ENCODE measurements around the gene C14orf180. TPM values are rescaled to one million over a fixed set of nuclear protein-coding genes. Genes with fewer than 3 reads are reported as not detected.

Gene C14orf180
- total and polyA plus RNA-seq, 2 of the 8 experiments (the other 6 are each of a cell fraction or from before 2014, with no cell fraction given): not detected

DNA sequence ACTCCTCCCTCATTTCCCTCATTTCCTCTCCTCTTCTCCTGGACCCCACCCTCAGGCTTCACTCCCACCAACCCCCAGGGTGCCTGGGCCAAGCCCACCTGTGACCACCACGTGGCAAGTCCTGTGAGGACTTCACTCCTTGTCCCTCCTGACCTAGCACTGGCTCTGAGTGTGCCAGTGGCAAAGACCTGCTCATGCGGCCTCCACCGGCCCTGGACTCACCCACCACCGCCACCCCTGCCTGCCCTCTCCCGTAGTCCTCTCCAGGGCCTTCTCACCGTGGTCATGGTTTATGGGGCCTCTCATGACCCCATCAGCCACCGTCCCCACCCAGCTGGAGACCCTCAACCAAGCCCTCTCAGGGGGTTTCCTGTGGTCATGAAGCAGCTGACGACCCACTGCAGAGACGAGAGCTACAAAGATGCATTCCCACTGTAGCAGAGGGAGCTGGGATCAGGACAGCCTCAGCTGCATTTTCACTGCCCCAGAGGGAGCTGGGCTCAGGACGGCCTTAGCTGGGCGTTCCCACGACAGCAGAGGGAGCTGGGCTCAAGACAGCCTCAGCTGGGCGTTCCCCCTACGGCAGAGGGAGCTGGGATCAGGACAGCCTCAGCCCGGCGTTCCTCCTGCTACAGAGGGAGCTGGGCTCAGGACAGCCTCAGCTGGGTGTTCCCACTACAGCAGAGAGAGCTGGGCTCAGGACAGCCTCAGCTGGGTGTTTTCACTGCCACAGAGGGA, 3.2 kb upstream of the C14orf180 start (continued):
- TF ChIP-seq CTBP2 (IDR thresholded peaks at IDR 0.05; ENCODE audit: borderline replicate concordance, insufficient read depth, insufficient read length, low read length) (no peak), CHD1 (IDR thresholded peaks at IDR 0.05; ENCODE audit: low read depth, low read length) (no peak), NANOG (IDR thresholded peaks at IDR 0.05; ENCODE audit: insufficient read depth, low read depth, low read length, poor library complexity, severe bottlenecking) (no peak), MAX (IDR thresholded peaks at IDR 0.05) (no peak)
